HEK293T (cell line): ENCODE data around the gene MAGI3.

Experiments used
- ARNT ChIP-seq: fragments of 450-650 bp; IDR thresholded peaks from 2 replicates; pipeline ENCODE4 v1.6.1; 2017; ENCODE audit warnings: mild to moderate bottlenecking
- BHLHE40 ChIP-seq: fragments of 450-650 bp; IDR thresholded peaks from 2 replicates; pipeline ENCODE4 v1.6.1; 2016; ENCODE audit warnings: mild to moderate bottlenecking, moderate library complexity, borderline replicate concordance
- ELF4 ChIP-seq: fragments of 450-650 bp; IDR thresholded peaks from 2 replicates; pipeline ENCODE4 v1.6.1; 2017; ENCODE audit warnings: antibody characterized with exemption
- FOXA1 ChIP-seq: fragments of 450-650 bp; IDR thresholded peaks from 2 replicates; pipeline ENCODE4 v1.6.1; 2016; ENCODE audit warnings: mild to moderate bottlenecking
- FOXK2 ChIP-seq: fragments of 450-650 bp; IDR thresholded peaks from 2 replicates; pipeline ENCODE4 v1.6.1; 2016; ENCODE audit warnings: mild to moderate bottlenecking
- FOXM1 ChIP-seq: fragments of 450-650 bp; IDR thresholded peaks from 2 replicates; pipeline ENCODE4 v1.6.1; 2017; ENCODE audit warnings: mild to moderate bottlenecking, borderline replicate concordance
- HDGF ChIP-seq: fragments of 450-650 bp; IDR thresholded peaks from 2 replicates; pipeline ENCODE4 v1.6.1; 2017; ENCODE audit warnings: antibody characterized with exemption, borderline replicate concordance
- LEF1 ChIP-seq: fragments of 450-650 bp; IDR thresholded peaks from 2 replicates; pipeline ENCODE4 v1.6.1; 2017; ENCODE audit warnings: mild to moderate bottlenecking, borderline replicate concordance
- PKNOX1 ChIP-seq: fragments of 450-650 bp; IDR thresholded peaks from 2 replicates; pipeline ENCODE4 v1.6.1; 2016
- SP1 ChIP-seq: fragments of 450-650 bp; IDR thresholded peaks from 2 replicates; pipeline ENCODE4 v1.6.1; 2017
- SUZ12 ChIP-seq: fragments of 450-650 bp; IDR thresholded peaks from 2 replicates; pipeline ENCODE4 v1.6.1; 2016; ENCODE audit warnings: mild to moderate bottlenecking
- TARDBP ChIP-seq: fragments of 450-650 bp; IDR thresholded peaks from 2 replicates; pipeline ENCODE4 v1.6.1; 2016
- ZNF384 ChIP-seq: fragments of 450-650 bp; IDR thresholded peaks from 2 replicates; pipeline ENCODE4 v1.6.1; 2016

- TF ChIP-seq ZNF384 = no peak
- no peak for TF ChIP-seq ELF4
- no peak for TF ChIP-seq BHLHE40
- no peak for TF ChIP-seq FOXA1
- no peak for TF ChIP-seq ARNT
- no peak for TF ChIP-seq FOXK2
- TF ChIP-seq SP1 = no peak
- no peak for TF ChIP-seq HDGF
- no peak for TF ChIP-seq SUZ12
- no peak for TF ChIP-seq PKNOX1
- no peak for TF ChIP-seq LEF1
- no peak for TF ChIP-seq FOXM1
- TF ChIP-seq TARDBP = no peak
These were observed 177.1 kb downstream of the MAGI3 start for GRCh38 chr1:113567427-113567826.
